T-helper 1 cell (primary cell): Measurements from ENCODE around the gene SH3RF1.

Experiments used
- DNase-seq, 5 donors: peaks; one replicate each; pipeline ENCODE4 v3.0.0-alpha.2; 2012 to 2020

SH3RF1 gene

GRCh38 chr4:169250796-169251195 is 20.0 kb downstream of the SH3RF1 start:
- DNase-seq = no peak

GRCh38 chr4:169249999-169250398 is 20.8 kb downstream of the SH3RF1 start:
- DNase-seq = no peak

- no peak for DNase-seq
Measured at GRCh38 chr4:169249214-169249973, 21.4 kb downstream of the SH3RF1 start.

- no peak for DNase-seq
Measured at GRCh38 chr4:169248645-169249044, 22.1 kb downstream of the SH3RF1 start.

- DNase-seq = no peak
Measured at GRCh38 chr4:169246957-169247396, 23.8 kb downstream of the SH3RF1 start.

GRCh38 chr4:169246279-169246678 is 24.5 kb downstream of the SH3RF1 start:
- DNase-seq = no peak

- no peak for DNase-seq
Measured at GRCh38 chr4:169245061-169245460, 25.7 kb downstream of the SH3RF1 start.

- DNase-seq = no peak
Measured at GRCh38 chr4:169243825-169244609, 26.7 kb downstream of the SH3RF1 start.

GRCh38 chr4:169241464-169241863 is 29.3 kb downstream of the SH3RF1 start:
- no peak for DNase-seq

GRCh38 chr4:169239221-169239905 is 31.4 kb downstream of the SH3RF1 start:
- DNase-seq = no peak

- no peak for DNase-seq
Measured at GRCh38 chr4:169238445-169238844, 32.3 kb downstream of the SH3RF1 start.

GRCh38 chr4:169236873-169237626 is 33.7 kb downstream of the SH3RF1 start:
- no peak for DNase-seq

- DNase-seq = no peak
Measured at GRCh38 chr4:169236078-169236477, 34.7 kb downstream of the SH3RF1 start.

GRCh38 chr4:169234137-169234855 is 36.5 kb downstream of the SH3RF1 start:
- DNase-seq = no peak

- no peak for DNase-seq
Measured at GRCh38 chr4:169233691-169234090, 37.1 kb downstream of the SH3RF1 start.

- DNase-seq = no peak
Measured at GRCh38 chr4:169231647-169232262, 39.0 kb downstream of the SH3RF1 start.

- DNase-seq = no peak
Measured at GRCh38 chr4:169229571-169230028, 41.2 kb downstream of the SH3RF1 start.

- no peak for DNase-seq
Measured at GRCh38 chr4:169228076-169228475, 42.7 kb downstream of the SH3RF1 start.

GRCh38 chr4:169226565-169226964 is 44.2 kb downstream of the SH3RF1 start:
- no peak for DNase-seq

GRCh38 chr4:169225812-169226211 is 44.9 kb downstream of the SH3RF1 start:
- no peak for DNase-seq

- DNase-seq = no peak
Measured at GRCh38 chr4:169225058-169225751, 45.6 kb downstream of the SH3RF1 start.
